GM19468 (cell line): Measurements from ENCODE around the gene ARHGEF5.
"Not testable (repeated sequence)": the region's sequence is repeated elsewhere in the genome, so short reads cannot be mapped to it uniquely, and the experiment has no call there.

Experiments used
- ATAC-seq: cut with Tn5 transposase; IDR thresholded peaks from one replicate; pipeline ENCODE4 v1.9.1; 2021; ENCODE audit warnings: mild to moderate bottlenecking, moderate library complexity, moderate number of reproducible peaks; ENCODE audit not compliant: unreplicated experiment; ENCODE audit errors: extremely low read depth

Gene ARHGEF5

GRCh38 chr7:144418931-144419330 is 63.7 kb downstream of the ARHGEF5 start:
- ATAC-seq = not testable (repeated sequence)

- not testable (repeated sequence) for ATAC-seq
Observed at GRCh38 chr7:144427539-144427938, 72.3 kb downstream of the ARHGEF5 start.

GRCh38 chr7:144428431-144428830 is 73.2 kb downstream of the ARHGEF5 start:
- ATAC-seq = no peak
